Activated T-helper 1 cell treated with Interleukin-2 at 50 U/mL for 16 hours (primary cell): Measurements from ENCODE around the gene DKK3.

ENCODE experiments used
- DNase-seq: peaks from one replicate; pipeline ENCODE4 v3.0.0-alpha.2; 2020; ENCODE audit warnings: low read depth

DKK3 gene

GRCh38 chr11:11937957-11938356 is 70.5 kb downstream of the DKK3 start:
- DNase-seq: no peak

- no peak for DNase-seq
Observed at GRCh38 chr11:11937433-11937832, 71.0 kb downstream of the DKK3 start.

- DNase-seq: no peak
Observed at GRCh38 chr11:11935536-11935935, 72.9 kb downstream of the DKK3 start.

DNA sequence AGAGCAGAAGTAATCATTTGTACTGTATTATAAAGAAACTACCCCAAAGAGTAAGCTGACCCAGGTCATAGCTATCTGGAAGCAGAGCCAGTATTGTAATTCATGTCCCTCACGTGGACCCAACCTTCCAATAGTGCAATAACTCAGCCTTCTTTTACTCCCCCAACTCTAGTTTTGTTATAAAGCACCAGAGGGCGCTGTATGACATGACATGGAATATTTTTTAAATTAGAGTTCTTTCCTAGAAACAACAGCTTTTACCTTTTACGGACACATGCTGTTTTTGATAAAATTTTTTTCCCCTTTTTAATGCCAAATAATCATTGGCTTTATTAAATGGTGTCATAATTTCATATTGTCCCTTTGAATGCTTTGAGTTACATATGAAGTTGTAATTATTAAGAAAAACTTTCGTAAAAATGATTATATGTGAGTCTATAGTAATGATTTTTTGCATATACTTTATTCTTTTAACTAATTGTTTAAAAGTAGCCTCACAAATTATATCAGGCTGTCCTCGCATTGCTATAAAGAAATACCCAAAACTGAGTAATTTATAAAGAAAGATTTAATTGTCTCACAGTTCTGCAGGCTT is 76.9 kb downstream of the DKK3 start:
- DNase-seq: no peak

DNA sequence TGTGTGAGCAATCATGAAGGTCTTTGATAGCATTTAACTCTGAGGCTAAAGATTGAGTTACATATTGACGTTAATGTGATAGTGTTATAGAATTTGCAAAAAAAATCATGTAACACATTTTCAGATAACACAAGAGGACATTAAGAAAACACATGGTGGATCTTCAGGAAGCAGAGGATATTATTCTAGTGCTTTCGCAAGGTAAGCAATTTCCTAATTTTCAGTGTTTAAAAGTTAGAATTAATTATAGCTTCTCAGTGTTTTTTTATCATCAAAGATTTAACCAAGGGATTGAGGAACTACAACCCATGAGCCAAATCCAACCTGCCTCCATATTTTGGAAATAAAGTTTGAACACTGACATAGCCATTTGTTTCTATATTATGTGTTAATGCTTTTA is 78.5 kb downstream of the DKK3 start:
- no peak for DNase-seq

DNA sequence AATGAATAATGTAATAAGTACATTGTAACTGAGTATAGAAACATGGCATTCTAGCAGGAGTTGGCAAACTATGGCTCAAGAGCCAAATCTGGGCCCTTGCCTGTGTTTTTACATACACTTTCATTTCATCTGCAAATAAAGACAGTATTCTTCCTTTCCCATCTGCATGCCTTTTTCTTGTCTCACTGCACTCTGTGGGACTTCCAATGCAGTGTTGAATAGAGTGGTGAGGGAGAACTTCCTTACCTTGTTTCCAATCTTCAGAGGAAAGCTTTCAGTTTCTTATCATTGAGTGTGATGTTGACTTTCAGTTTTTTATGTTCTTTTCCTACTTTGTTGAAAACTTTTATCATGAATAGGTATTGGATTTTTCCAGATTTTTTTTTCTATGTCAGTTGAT is 84.6 kb downstream of the DKK3 start:
- no peak for DNase-seq

DNA sequence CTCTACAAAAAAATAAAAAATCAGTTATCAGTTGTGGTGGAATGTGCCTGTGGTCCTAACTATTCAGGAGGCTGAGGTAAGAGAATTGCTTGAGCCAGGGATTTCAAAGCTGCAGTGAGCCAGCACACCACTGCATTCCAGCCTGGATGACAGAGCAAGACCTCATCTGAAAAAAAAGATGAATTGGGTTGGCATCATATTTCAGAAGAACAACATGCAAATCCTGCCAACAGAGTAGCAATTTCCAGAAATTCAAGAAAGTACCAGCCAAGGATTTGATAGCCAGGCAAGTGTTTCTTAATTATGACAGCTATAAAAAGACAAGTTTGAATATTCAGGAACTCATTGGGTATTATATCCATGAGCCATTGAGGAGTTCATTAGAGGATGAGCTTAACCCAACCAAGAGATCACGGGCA is 91.4 kb downstream of the DKK3 start:
- no peak for DNase-seq

DNA sequence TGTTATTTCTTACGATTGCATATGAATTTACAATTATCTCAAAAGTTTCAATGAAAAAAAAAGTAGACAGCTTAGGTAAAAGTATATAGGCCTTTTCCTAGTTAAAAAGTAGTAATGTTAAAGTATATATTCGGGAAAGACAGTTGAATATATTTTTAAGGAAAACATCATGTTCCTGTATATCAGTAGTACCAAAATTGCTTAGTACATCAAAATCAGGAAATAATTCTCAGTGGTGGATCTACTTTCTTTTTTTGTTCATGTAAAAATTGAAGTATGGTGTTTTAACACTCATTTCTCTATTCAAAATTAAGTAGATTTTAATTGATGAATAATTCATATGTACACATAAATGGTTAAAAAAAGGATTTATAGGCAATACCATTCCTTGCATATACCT is 92.8 kb downstream of the DKK3 start:
- DNase-seq: no peak

- no peak for DNase-seq
Observed at GRCh38 chr11:11913395-11913794, 95.0 kb downstream of the DKK3 start.
